Astrocyte (in vitro differentiated cells and primary cell): Measurements from ENCODE around the gene KIF7. TPM values are rescaled to one million over a fixed set of nuclear protein-coding genes. Genes with fewer than 3 reads are reported as not detected.
A peak's percentile ranks its signal among the peaks of the same experiment; 100 is the strongest.

Experiments
- DNase-seq: peaks from one replicate; pipeline ENCODE4 v3.0.0-alpha.2; 2010; ENCODE audit warnings: low read depth
- FAIRE-seq: peaks from 2 replicates; lab custom pipeline; 2011; peaks lifted over from hg19 to GRCh38; lab: Jason Lieb, UNC
- H2AFZ ChIP-seq: 2 replicates; pipeline ENCODE4 v1.6.0; 2012; ENCODE audit warnings: low read depth, low read length, inconsistent platforms
- H3K27ac ChIP-seq: 2 replicates; pipeline ENCODE4 v1.5.1; 2011; ENCODE audit warnings: low read depth, low read length, inconsistent platforms
- H3K27me3 ChIP-seq: 2 replicates; pipeline ENCODE4 v1.6.0; 2011; ENCODE audit warnings: low read length, inconsistent platforms; ENCODE audit not compliant: insufficient read depth
- H3K36me3 ChIP-seq: 2 replicates; pipeline ENCODE4 v1.5.1; 2011; ENCODE audit warnings: low read length, inconsistent platforms; ENCODE audit not compliant: insufficient read depth
- H3K4me1 ChIP-seq: 2 replicates; pipeline ENCODE4 v1.5.1; 2011; ENCODE audit warnings: low read length, inconsistent platforms; ENCODE audit not compliant: insufficient read depth
- H3K4me2 ChIP-seq: 2 replicates; pipeline ENCODE4 v1.6.0; 2012; ENCODE audit warnings: low read length, inconsistent platforms
- H3K4me3 ChIP-seq: 2 replicates; pipeline ENCODE4 v1.5.1; 2011; ENCODE audit warnings: low read depth, mild to moderate bottlenecking, low read length, inconsistent platforms; ENCODE audit not compliant: insufficient read depth
- H3K79me2 ChIP-seq: 2 replicates; pipeline ENCODE4 v1.6.0; 2012; ENCODE audit warnings: mild to moderate bottlenecking, low read length, inconsistent platforms; ENCODE audit not compliant: insufficient read depth
- H3K9ac ChIP-seq: 2 replicates; pipeline ENCODE4 v1.6.0; 2012; ENCODE audit warnings: mild to moderate bottlenecking, low read length, inconsistent platforms
- H3K9me3 ChIP-seq: 2 replicates; pipeline ENCODE4 v1.5.1; 2012; ENCODE audit warnings: low read depth, mild to moderate bottlenecking, low read length, inconsistent platforms; ENCODE audit not compliant: insufficient read depth
- H4K20me1 ChIP-seq: 2 replicates; pipeline ENCODE4 v1.6.0; 2012; ENCODE audit warnings: low read length, inconsistent platforms; ENCODE audit not compliant: insufficient read depth
- H3K27ac Mint-ChIP-seq: one replicate; pipeline ENCODE4 v1.8.0; 2021; ENCODE audit warnings: mild to moderate bottlenecking, mixed read lengths; ENCODE audit not compliant: unreplicated experiment
- H3K27me3 Mint-ChIP-seq: one replicate; pipeline ENCODE4 v1.8.0; 2021; ENCODE audit warnings: low read depth, mixed read lengths; ENCODE audit not compliant: unreplicated experiment
- H3K36me3 Mint-ChIP-seq: one replicate; pipeline ENCODE4 v1.8.0; 2021; ENCODE audit warnings: low read depth, mixed read lengths; ENCODE audit not compliant: unreplicated experiment
- H3K4me1 Mint-ChIP-seq: one replicate; pipeline ENCODE4 v1.8.0; 2021; ENCODE audit warnings: low read depth, mixed read lengths; ENCODE audit not compliant: unreplicated experiment
- H3K4me3 Mint-ChIP-seq: one replicate; pipeline ENCODE4 v1.8.0; 2021; ENCODE audit warnings: mild to moderate bottlenecking, moderate library complexity, mixed read lengths; ENCODE audit not compliant: unreplicated experiment
- H3K9me3 Mint-ChIP-seq: one replicate; pipeline ENCODE4 v1.8.0; 2021; ENCODE audit warnings: mild to moderate bottlenecking, mixed read lengths; ENCODE audit not compliant: unreplicated experiment
- CTCF ChIP-seq: IDR thresholded peaks from 2 replicates; pipeline ENCODE4 v1.5.1; 2011; ENCODE audit warnings: low read depth, mild to moderate bottlenecking, inconsistent platforms, low read length, moderate library complexity; ENCODE audit not compliant: insufficient read depth
- EZH2 ChIP-seq: IDR thresholded peaks from 2 replicates; pipeline ENCODE4 v1.6.1; 2012; ENCODE audit warnings: mild to moderate bottlenecking, low read length, inconsistent platforms; ENCODE audit not compliant: insufficient read depth
- total RNA-seq: library from RNA; stranded (reverse); gene quantifications from 2 replicates; pipeline ENCODE4 v1.2.1, GENCODE V29; 2021

The KIF7 gene
- total RNA-seq, 1 donor from 2014 or later: 5.1 TPM

- Histone ChIP-seq H2AFZ (no peak overlapping the region), H3K4me2 (no peak overlapping the region), H3K9me3 (no peaks in the 10 kb centered on the region), H3K27ac (no peak overlapping the region), H3K4me3 (no peak overlapping the region), H3K79me2 (no peaks in the 10 kb centered on the region), H3K4me1 (no peaks in the 10 kb centered on the region), H4K20me1 (no peaks in the 10 kb centered on the region), H3K36me3 (peaks cover 58% of the 10 kb centered on the region), H3K27me3 (no peaks in the 10 kb centered on the region), H3K9ac (no peak overlapping the region)
- peaks cover 40% of the 10 kb centered on the region for H3K36me3 Mint-ChIP-seq
- H3K27ac Mint-ChIP-seq: peak overlapping the region; percentile 26
- TF ChIP-seq CTCF (no peak), EZH2 (no peak)
- peaks cover 4% of the 10 kb centered on the region for H3K9me3 Mint-ChIP-seq
- H3K27me3 Mint-ChIP-seq: no peaks in the 10 kb centered on the region
- no peak for DNase-seq
- H3K4me1 Mint-ChIP-seq: no peaks in the 10 kb centered on the region
- FAIRE-seq: no peak
- no peak overlapping the region for H3K4me3 Mint-ChIP-seq
Observed at GRCh38 chr15:89628806-89629715, 26.2 kb downstream of the KIF7 start.

- Histone ChIP-seq H3K4me2 (no peak overlapping the region), H3K27ac (no peak overlapping the region), H4K20me1 (no peaks in the 10 kb centered on the region), H3K4me1 (no peaks in the 10 kb centered on the region), H3K79me2 (no peaks in the 10 kb centered on the region), H3K9me3 (no peaks in the 10 kb centered on the region), H2AFZ (no peak overlapping the region), H3K36me3 (peaks cover 61% of the 10 kb centered on the region), H3K9ac (no peak overlapping the region), H3K4me3 (no peak overlapping the region), H3K27me3 (no peaks in the 10 kb centered on the region)
- no peaks in the 10 kb centered on the region for H3K27me3 Mint-ChIP-seq
- DNase-seq: no peak
- H3K4me1 Mint-ChIP-seq: no peaks in the 10 kb centered on the region
- no peak for TF ChIP-seq CTCF
- peaks cover 35% of the 10 kb centered on the region for H3K36me3 Mint-ChIP-seq
- H3K9me3 Mint-ChIP-seq: peaks cover 4% of the 10 kb centered on the region
- no peak overlapping the region for H3K4me3 Mint-ChIP-seq
- no peak for FAIRE-seq
- no peak overlapping the region for H3K27ac Mint-ChIP-seq
Observed at GRCh38 chr15:89628301-89628700, 27.0 kb downstream of the KIF7 start.
